ENCODE measurements around the gene CAV1.
"Not testable (repeated sequence)": the region's sequence is repeated elsewhere in the genome, so short reads cannot be mapped to it uniquely, and the experiment has no call there.

The CAV1 gene

DNA sequence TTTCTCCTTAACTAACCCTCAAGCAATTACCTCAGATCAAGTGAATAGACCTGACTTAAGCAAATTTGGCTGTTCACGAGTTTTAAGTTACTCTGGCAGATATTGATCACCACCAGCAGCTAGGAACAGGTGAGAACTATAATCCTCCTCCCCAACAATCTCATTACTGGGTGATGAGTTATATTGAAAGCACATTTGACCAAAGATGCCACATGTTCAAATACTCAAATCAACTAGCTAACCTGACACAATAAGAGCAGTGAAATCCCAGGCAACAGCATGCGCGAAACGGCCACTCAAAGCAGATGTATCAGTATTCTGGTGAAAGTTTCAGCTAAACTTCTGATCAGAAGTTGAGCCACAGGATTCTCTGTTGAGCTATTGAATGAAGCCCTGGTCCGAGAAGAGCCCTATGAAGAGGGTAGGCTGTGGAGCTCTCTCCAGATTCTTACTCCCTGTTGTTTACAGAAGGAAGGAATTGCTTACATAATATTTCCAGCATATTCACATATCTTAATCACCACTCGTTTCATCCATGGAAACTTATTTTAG lies 52.6 kb downstream of the CAV1 start:
- H3K4me3 ChIP-seq (ENCODE audit: low read depth, low read length), result no peak overlapping the region

DNA sequence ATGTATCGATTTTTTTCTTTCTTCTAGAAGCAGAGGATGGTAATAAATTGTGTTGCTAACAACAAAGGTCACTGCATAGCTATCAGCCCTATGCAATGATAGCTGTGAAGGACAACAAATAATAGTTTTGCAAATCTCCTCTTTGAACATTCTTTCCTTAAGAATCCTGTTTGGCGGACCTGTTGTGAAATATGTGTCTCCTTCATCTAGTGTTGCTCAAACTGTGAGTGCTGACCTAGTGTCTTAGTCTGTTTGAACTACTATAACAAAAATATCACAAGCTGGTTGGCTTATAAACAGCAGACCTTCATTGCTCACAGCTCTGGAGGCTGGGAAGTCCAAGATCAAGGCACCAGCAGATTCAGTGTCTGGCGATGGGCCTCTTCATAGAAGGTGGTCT lies 53.7 kb downstream of the CAV1 start:
- no peak overlapping the region for H3K4me3 ChIP-seq (ENCODE audit: low read depth, low read length)

GRCh38 chr7:116579322-116579721 lies 54.5 kb downstream of the CAV1 start:
- H3K4me3 ChIP-seq (ENCODE audit: low read depth, low read length), result no peak overlapping the region

DNA sequence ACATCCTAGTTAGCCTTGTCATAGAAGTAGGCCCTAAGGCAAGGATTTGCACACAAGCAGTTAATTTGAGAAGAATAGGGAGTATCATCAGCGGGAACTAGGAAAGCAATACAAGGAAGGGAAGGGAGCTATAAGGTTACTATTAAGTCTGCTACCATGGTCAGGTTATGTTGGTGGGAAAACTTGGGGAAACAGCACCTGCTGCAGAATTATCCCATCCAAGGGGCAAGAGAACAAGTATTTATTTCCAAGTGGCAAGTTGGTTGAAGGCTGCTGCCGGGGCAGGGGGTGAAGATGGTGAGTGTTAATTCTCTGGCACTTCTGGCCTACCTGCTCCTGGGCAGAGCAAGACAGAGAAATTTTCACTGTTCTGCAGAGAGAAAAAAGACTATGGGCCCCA lies 55.0 kb downstream of the CAV1 start:
- H3K4me3 ChIP-seq (ENCODE audit: low read depth, low read length), result no peak overlapping the region

DNA sequence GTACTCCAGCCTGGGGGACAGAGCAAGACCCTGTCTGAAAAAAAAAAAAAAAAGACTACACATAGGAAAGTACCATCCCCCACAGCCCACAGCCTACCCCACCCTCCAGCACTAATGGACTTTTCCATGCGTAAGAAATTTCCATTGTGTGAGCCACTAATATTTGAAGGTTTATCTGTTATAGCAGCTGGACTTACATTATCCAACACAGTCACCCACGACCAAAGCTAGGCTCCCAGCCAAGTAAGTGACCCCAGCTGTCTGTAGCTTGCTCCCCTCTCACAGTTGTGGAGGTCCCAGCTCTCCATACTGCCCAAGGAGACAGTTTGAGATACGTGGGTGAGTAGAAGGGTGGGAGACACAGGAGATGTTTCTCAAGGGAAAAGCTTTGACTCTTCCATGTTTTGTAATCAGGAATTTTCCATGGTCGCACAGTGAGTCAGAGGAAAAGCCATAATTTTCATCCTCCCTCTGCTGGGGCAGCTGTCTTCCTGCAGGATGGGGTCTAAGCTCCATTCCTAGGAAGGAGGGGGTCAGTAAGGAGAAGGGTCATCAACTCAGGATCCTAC lies 57.4 kb downstream of the CAV1 start:
- no peak overlapping the region for H3K4me3 ChIP-seq (ENCODE audit: low read depth, low read length)

DNA sequence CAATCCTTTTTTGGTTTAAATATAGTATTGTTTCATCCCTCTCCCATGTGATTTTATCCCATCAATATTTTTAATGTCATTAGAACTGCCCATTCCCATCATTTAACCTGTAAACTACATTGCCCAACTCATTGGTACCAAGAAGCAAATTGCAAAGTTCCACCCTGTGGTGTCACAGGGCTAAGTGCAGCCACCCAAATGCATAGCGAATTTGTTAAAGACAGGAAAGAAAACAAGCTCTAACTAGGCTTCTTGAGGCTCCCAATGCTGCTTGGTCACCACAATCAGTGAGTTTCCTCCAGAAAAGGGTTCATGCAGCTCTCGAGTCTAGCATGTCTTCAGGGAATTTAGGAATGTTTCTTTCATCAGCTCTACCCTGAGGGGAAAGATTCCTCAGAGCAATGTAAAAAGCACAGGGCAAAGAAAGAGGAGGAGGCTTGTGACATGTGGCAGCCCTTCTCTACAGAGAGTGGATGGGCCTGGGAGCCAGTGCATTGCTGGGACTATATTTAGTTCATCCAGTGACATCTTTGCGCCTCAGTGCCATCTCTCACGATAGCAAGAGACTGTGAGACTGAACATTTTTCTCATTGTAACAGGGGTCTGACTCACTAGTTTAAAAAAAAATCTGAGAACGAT lies 58.1 kb downstream of the CAV1 start:
- no peak overlapping the region for H3K4me3 ChIP-seq (ENCODE audit: low read depth, low read length)

DNA sequence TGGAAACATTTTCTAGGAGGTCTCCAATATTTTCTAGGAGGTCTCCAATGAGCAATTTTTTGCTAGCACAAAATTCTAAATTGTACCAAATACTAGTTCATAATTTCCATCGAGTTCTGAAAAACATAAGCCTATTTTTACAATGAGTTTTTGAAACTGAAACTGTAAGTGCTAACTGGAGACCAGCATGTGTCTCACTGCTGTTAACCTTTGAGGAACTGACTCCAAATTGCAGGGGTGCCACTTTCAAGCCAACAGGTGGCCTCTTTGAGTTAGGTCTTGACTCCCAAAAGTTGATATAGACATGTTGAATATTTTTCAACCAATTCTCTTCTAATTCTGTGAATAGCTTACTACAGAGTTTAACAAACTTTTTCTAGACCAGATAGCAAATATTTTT lies 58.8 kb downstream of the CAV1 start:
- H3K4me3 ChIP-seq (ENCODE audit: low read depth, low read length), result no peak overlapping the region

DNA sequence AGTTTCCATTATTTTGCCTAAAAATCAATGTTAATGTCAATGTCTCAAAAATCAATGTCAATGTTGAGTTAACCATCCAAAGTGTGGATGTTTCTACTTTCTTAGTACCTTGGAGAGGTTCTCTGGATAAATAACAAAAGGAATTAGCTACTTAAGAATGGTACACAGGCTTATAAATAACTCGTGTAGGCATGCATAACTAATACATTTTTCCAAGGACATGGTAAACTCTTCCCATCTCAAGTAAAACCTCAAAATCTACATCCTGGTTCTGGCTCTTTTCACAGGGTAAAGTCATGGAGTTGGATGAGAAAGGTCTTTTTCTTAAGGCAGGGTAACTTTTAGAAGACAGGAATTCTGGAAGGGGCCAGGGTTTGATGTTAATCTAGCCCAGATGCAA lies 59.9 kb downstream of the CAV1 start:
- H3K4me3 ChIP-seq (ENCODE audit: low read depth, low read length), result no peak overlapping the region

DNA sequence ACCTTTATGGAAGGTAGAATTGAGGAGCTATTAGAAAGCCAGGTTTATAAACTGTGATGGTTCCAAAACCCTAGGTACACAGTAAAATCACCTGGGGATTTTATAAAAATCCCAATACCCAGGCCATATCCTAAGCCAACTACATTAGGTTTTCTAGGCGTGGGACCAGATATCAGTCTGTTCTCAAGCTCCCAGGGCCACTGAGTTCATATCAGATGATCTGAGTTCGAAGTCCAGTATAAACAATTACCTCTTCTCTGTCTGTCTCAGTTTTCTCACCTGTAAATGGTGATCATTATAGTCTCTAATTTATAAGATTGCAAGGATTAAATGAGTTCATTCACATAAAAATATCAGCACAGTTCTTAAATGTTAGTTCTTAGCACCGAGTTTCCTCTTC lies 60.6 kb downstream of the CAV1 start:
- H3K4me3 ChIP-seq (ENCODE audit: low read depth, low read length), result no peak overlapping the region

DNA sequence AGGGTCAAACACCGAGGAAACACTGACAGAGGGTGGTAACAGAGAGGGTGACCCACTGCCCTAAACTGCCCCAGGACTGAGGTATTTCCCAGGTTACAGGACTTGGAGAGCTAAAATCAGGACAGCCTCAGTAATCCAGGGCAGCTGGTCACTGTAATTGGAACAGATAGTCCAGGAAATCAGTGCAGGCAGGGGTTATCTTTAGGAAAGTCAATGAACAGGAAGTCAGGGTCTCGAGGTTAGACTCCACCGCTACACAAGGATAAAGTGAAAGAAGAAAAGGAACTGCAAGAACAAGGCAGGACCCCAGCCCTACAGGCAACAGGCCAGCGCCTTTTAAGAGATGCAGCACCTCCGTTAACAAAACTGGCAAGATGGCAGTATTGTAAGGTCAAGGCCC lies 61.1 kb downstream of the CAV1 start:
- no peak overlapping the region for H3K4me3 ChIP-seq (ENCODE audit: low read depth, low read length)

- H3K4me3 ChIP-seq (ENCODE audit: low read depth, low read length), result not testable (repeated sequence)
Measured at GRCh38 chr7:116587200-116587599, 62.4 kb downstream of the CAV1 start.

DNA sequence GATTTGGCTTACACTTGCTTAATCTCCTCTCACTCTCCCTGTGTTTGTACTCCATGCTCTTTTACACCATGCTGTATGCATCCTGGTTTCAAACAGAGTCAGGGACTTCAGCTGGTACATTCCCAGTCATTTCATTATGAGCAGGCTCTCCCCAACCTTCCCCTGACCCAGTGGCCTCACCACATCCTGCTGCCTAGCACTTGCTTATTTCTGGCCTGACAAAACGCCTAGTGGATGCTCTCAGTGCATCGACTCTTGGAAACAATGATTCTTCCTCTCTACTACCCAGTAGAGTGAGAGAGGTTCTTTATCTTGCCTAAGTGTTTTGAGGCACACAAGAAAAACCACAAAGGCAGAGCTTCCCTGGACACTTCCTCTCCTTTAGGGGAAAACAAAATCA lies 63.4 kb downstream of the CAV1 start:
- H3K4me3 ChIP-seq (ENCODE audit: low read depth, low read length), result no peak overlapping the region

GRCh38 chr7:116588641-116589594 lies 64.1 kb downstream of the CAV1 start:
- H3K4me3 ChIP-seq (ENCODE audit: low read depth, low read length), result no peak overlapping the region

- no peak overlapping the region for H3K4me3 ChIP-seq (ENCODE audit: low read depth, low read length)
Measured at GRCh38 chr7:116591202-116592040, 66.6 kb downstream of the CAV1 start.

- no peak overlapping the region for H3K4me3 ChIP-seq (ENCODE audit: low read depth, low read length)
Measured at GRCh38 chr7:116592041-116592355, 67.2 kb downstream of the CAV1 start.

GRCh38 chr7:116592445-116592844 lies 67.6 kb downstream of the CAV1 start:
- no peak overlapping the region for H3K4me3 ChIP-seq (ENCODE audit: low read depth, low read length)

GRCh38 chr7:116593359-116594075 lies 68.7 kb downstream of the CAV1 start:
- no peak overlapping the region for H3K4me3 ChIP-seq (ENCODE audit: low read depth, low read length)

GRCh38 chr7:116595063-116595462 lies 70.2 kb downstream of the CAV1 start:
- no peak overlapping the region for H3K4me3 ChIP-seq (ENCODE audit: low read depth, low read length)

DNA sequence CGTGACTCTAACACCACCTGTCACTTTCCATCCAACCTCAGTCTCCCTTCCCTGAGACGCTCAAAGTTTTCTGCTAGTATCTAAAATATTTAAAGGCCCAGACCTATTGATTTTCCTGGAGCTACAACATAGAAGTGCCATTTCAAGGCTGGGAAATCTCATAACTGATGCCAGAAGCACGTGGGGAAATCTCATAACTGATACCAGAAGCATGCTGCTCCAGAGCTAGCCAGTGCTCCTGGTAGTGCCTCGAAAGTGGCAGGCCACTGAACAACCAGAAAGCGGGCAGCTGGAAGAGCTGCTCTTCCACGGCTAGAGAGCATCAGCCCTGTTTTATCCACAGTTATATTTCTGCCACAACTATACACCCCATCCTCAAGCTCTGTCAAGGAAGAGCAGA lies 72.5 kb downstream of the CAV1 start:
- no peak overlapping the region for H3K4me3 ChIP-seq (ENCODE audit: low read depth, low read length)

DNA sequence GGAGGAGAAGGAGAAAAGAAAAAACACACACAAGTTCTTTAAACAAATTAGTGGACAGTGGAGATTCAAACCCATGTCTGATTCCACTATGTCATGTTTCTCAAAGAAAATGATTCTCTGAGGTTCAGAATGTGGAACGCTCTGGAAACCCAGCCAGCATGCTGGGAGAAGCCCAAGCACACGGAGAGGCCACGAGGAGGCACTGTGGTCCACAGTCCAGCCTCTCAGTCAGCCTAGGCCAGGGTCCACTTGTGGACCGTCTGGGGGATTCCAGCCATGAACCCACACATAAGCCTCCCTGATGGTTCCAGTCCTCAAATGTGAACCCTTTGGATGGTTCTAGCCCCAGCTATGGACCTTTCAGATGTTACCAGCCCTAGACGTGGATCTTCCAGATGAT lies 73.4 kb downstream of the CAV1 start:
- H3K4me3 ChIP-seq (ENCODE audit: low read depth, low read length), result no peak overlapping the region

All from iPS-11a (cell line).